CD4-positive, alpha-beta T cell treated with Interleukin-10 for 1 hour (primary cell): ENCODE results near the gene NFIB.

Source experiments
- DNase-seq: peaks from one replicate; pipeline ENCODE4 v3.0.0-alpha.2; 2020

NFIB gene

GRCh38 chr9:14094491-14094890, 219.4 kb downstream of the NFIB start:
- DNase-seq = no peak

- no peak for DNase-seq
Measured at GRCh38 chr9:14092344-14092743, 221.6 kb downstream of the NFIB start.

- DNase-seq = no peak
Measured at GRCh38 chr9:14089051-14089803, 224.7 kb downstream of the NFIB start.

GRCh38 chr9:14087576-14087975, 226.4 kb downstream of the NFIB start:
- no peak for DNase-seq

GRCh38 chr9:14086495-14086894, 227.4 kb downstream of the NFIB start:
- DNase-seq = no peak

GRCh38 chr9:14085810-14086209, 228.1 kb downstream of the NFIB start:
- DNase-seq = no peak

- no peak for DNase-seq
Measured at GRCh38 chr9:14084867-14085266, 229.1 kb downstream of the NFIB start.

GRCh38 chr9:14083366-14083765, 230.6 kb downstream of the NFIB start:
- no peak for DNase-seq

- DNase-seq = no peak
Measured at GRCh38 chr9:14082732-14083131, 231.2 kb downstream of the NFIB start.

- no peak for DNase-seq
Measured at GRCh38 chr9:14081745-14082144, 232.2 kb downstream of the NFIB start.

GRCh38 chr9:14080959-14081542, 232.9 kb downstream of the NFIB start:
- no peak for DNase-seq

- no peak for DNase-seq
Measured at GRCh38 chr9:14079440-14079839, 234.5 kb downstream of the NFIB start.

- no peak for DNase-seq
Measured at GRCh38 chr9:14077672-14078071, 236.3 kb downstream of the NFIB start.

- DNase-seq = no peak
Measured at GRCh38 chr9:14075218-14075617, 238.7 kb downstream of the NFIB start.

GRCh38 chr9:14072850-14073249, 241.1 kb downstream of the NFIB start:
- DNase-seq = no peak

GRCh38 chr9:14071484-14071883, 242.5 kb downstream of the NFIB start:
- no peak for DNase-seq

- no peak for DNase-seq
Measured at GRCh38 chr9:14068690-14069089, 245.3 kb downstream of the NFIB start.

GRCh38 chr9:14066831-14067230, 247.1 kb downstream of the NFIB start:
- no peak for DNase-seq

- DNase-seq = no peak
Measured at GRCh38 chr9:14066032-14066431, 247.9 kb downstream of the NFIB start.

GRCh38 chr9:14064940-14065339, 249.0 kb downstream of the NFIB start:
- DNase-seq = no peak

GRCh38 chr9:14063756-14064155, 250.2 kb downstream of the NFIB start:
- DNase-seq = no peak

GRCh38 chr9:14062586-14063221, 251.2 kb downstream of the NFIB start:
- no peak for DNase-seq

GRCh38 chr9:14061936-14062585, 251.9 kb downstream of the NFIB start:
- no peak for DNase-seq

GRCh38 chr9:14058325-14058688, 255.6 kb downstream of the NFIB start:
- no peak for DNase-seq
